Retinal pigment epithelial cell (primary cell): ENCODE results near the gene BCLAF3.

ENCODE experiments used
- DNase-seq: peaks from one replicate; pipeline ENCODE4 v3.0.0-alpha.2; 2010; ENCODE audit warnings: low read depth
- H3K4me3 ChIP-seq: 2 replicates; pipeline ENCODE4 v1.5.1; 2011; ENCODE audit warnings: mild to moderate bottlenecking, low read length, control low read depth, moderate library complexity
- CTCF ChIP-seq: conservative IDR thresholded peaks from 2 replicates; pipeline ENCODE4 v1.5.1; 2011; ENCODE audit warnings: low read depth, low read length, control low read depth, inconsistent platforms

Gene BCLAF3

GRCh38 chrX:19947612-19948011 is 43.2 kb downstream of the BCLAF3 start:
- H3K4me3 ChIP-seq, result no peak overlapping the region
- DNase-seq, result no peak
- no peak for TF ChIP-seq CTCF
